Activated T-cell treated with anti-CD3 and anti-CD28 coated beads, Interleukin-2, amount 50 U/mL, for 72 hours (primary cell): ENCODE data around the gene SCRN3. TPM values are rescaled to one million over a fixed set of nuclear protein-coding genes. Genes with fewer than 3 reads are reported as not detected.
"Not testable (repeated sequence)": the region's sequence is repeated elsewhere in the genome, so short reads cannot be mapped to it uniquely, and the experiment has no call there.

Experiments used
- ATAC-seq, 2 donors: fragments of 150-1000 bp; cut with Tn5 transposase; replicated peaks in 1 of 2; 2 replicates each; pipeline ENCODE4 v1.10.0; 2021; ENCODE audit warnings: moderate library complexity in 2 of 2, mild to moderate bottlenecking in 1 of 2
- DNase-seq, 2 donors: peaks; one replicate each; pipeline ENCODE4 v3.0.0; 2021 to 2022; ENCODE audit warnings: mixed read lengths in 1 of 2
- H3K27ac Mint-ChIP-seq: one replicate; pipeline ENCODE4 v1.8.0; 2022; ENCODE audit warnings: mild to moderate bottlenecking, moderate library complexity, mixed read lengths
- H3K27me3 Mint-ChIP-seq: one replicate; pipeline ENCODE4 v1.8.0; 2022; ENCODE audit warnings: low read depth, mixed read lengths
- H3K36me3 Mint-ChIP-seq, 2 donors: one replicate each; pipeline ENCODE4 v1.8.0; 2022; ENCODE audit warnings: mixed read lengths in 2 of 2, mild to moderate bottlenecking in 1 of 2; ENCODE audit not compliant: insufficient read depth in 2 of 2
- H3K4me1 Mint-ChIP-seq: one replicate; pipeline ENCODE4 v1.8.0; 2022; ENCODE audit warnings: low read depth, mixed read lengths
- H3K4me3 Mint-ChIP-seq, 2 donors: one replicate each; pipeline ENCODE4 v1.8.0; 2022; ENCODE audit warnings: mild to moderate bottlenecking in 2 of 2, mixed read lengths in 2 of 2, moderate library complexity in 2 of 2
- H3K9me3 Mint-ChIP-seq, 2 donors: one replicate each; pipeline ENCODE4 v1.8.0; 2022; ENCODE audit warnings: mixed read lengths in 2 of 2
- total RNA-seq, 2 donors: library from RNA; stranded (reverse); gene quantifications; one replicate each; pipeline ENCODE4 v1.2.3, GENCODE V29; 2022

The SCRN3 gene, protein sequence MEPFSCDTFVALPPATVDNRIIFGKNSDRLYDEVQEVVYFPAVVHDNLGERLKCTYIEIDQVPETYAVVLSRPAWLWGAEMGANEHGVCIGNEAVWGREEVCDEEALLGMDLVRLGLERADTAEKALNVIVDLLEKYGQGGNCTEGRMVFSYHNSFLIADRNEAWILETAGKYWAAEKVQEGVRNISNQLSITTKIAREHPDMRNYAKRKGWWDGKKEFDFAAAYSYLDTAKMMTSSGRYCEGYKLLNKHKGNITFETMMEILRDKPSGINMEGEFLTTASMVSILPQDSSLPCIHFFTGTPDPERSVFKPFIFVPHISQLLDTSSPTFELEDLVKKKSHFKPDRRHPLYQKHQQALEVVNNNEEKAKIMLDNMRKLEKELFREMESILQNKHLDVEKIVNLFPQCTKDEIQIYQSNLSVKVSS
- total RNA-seq = 10 to 100 TPM; 17.1 to 19.9 TPM

DNA sequence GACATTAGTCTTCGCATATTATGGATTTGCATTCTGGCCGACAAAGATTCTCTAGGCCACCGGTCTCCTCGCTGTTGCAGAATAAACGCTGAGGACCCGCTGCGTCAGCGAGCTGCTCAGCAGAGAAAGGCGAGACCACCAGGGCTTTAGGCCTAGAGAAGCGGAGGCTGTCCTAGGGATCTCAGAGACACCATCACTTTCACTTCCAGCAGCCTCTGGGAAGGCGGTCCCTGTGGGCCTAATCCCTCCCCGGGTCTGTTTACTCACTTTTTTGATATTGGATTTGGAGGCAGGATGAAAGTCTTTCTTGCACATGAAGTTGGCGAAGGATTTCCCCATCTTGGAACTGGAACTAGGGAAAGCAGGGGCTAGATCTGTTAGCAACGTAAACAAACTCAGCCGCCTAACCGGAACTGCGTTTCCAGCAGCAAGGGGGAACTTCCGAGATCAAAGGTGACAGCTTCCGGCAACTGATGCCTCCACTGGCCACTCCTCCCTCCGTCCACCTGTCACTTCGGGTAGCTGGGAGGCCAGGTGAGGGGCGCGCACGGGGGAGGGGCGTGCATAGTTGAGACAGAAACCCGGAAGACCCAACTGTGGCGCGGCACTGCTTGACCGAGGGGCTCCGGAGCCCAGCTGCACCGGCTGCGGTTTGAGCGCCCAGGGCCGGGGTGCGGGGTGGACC, at the start of gene SCRN3:
Gene SCRN3 (plus strand): TSS at position 447 of the 685 bp plus-strand sequence. CDS start 2,554 bp downstream, outside the sequence.
- ATAC-seq (peak; percentile 93 to 96), DNase-seq (peak; percentile 78 to 82)
- Mint-ChIP-seq H3K9me3 (no peaks in the 10 kb centered on the region), H3K27ac (peak within 1 kb of the TSS; percentile 93), H3K36me3 (peaks cover 5 to 10% of the 10 kb centered on the region in 2 donors), H3K4me1 (peaks cover 41% of the 10 kb centered on the region), H3K4me3 (peak within 1 kb of the TSS; percentile 94 to 97), H3K27me3 (no peaks in the 10 kb centered on the region)

DNA sequence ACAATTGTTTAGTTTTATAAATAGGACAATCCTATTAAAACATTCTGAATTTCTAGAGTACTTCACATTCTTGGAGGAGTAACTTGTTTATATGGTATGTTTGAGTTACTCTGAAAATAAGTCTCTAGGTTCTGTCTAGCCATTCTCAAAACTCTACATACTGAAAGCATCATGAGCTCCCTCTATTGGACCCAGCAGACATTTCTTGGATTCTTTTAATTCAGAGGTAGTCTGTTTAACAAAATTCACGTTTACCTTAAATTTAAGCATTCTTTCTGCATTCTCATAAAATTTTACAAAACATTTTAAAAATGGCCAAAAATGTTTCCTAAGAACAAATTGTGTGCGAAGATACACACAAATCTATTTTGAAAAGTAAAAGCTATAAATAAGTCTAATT, 45.5 kb upstream of the SCRN3 start:
- peaks cover 2 to 8% of the 10 kb centered on the region in 2 donors for H3K36me3 Mint-ChIP-seq
- H3K4me1 Mint-ChIP-seq = peaks cover 3% of the 10 kb centered on the region
- ATAC-seq (no peak), DNase-seq (no peak)
- no peak overlapping the region for H3K27ac Mint-ChIP-seq
- no peak overlapping the region for H3K4me3 Mint-ChIP-seq
- H3K27me3 Mint-ChIP-seq = peaks cover 4% of the 10 kb centered on the region
- no peaks in the 10 kb centered on the region for H3K9me3 Mint-ChIP-seq

DNA sequence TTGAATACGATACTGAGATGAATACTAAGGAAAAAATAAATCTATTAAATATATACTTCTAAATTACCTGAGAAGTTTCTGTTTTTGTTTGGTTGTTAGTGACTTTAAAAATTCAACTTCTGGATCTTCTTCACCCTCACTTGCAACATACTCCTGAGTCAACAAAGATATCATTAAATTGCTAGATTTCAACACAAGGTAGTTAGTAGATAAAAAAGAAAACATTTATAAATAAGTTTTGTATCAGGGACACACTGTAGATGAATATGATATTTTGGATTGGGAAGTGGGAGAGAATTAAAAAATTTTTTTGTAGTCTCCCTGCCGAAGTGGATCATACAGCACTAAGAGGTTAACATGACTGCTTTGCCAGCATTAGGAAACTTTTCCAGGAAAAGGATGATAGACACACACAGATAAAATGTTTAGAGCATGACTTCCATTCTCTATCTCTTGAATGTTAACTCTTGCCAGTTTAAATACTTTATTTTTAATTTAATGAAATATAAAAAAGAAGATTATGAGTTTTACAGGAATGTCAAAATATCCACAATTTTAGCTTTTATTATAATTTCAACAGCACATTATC, 44.8 kb upstream of the SCRN3 start:
- H3K9me3 Mint-ChIP-seq = no peaks in the 10 kb centered on the region
- H3K4me3 Mint-ChIP-seq = no peak overlapping the region
- H3K4me1 Mint-ChIP-seq = no peaks in the 10 kb centered on the region
- peaks cover 2 to 8% of the 10 kb centered on the region in 2 donors for H3K36me3 Mint-ChIP-seq
- ATAC-seq (no peak), DNase-seq (no peak)
- H3K27me3 Mint-ChIP-seq = no peaks in the 10 kb centered on the region
- no peak overlapping the region for H3K27ac Mint-ChIP-seq

DNA sequence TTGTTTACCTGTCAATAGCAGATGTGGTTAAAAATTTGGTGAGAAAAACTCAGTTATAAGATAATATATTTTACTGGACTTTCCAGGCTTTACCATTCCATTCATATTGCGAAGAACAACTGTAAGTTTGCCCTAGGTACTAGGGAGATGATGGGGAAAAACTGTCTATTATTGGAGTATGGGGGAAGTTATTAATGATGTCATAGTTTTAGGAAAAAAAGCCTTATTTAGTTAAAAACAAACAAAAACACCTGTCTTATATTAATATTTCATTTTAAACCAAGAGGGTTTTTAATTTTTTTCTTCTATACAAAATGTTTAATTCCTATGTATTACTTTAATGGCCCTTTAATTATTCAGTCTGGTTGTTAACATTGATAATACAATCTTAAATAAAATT, 42.5 kb upstream of the SCRN3 start:
- no peak for ATAC-seq
- Mint-ChIP-seq H3K27ac (no peak overlapping the region), H3K4me3 (no peak overlapping the region), H3K9me3 (no peaks in the 10 kb centered on the region), H3K4me1 (no peaks in the 10 kb centered on the region), H3K36me3 (peaks cover 2 to 8% of the 10 kb centered on the region in 2 donors), H3K27me3 (no peaks in the 10 kb centered on the region)
- no peak for DNase-seq

DNA sequence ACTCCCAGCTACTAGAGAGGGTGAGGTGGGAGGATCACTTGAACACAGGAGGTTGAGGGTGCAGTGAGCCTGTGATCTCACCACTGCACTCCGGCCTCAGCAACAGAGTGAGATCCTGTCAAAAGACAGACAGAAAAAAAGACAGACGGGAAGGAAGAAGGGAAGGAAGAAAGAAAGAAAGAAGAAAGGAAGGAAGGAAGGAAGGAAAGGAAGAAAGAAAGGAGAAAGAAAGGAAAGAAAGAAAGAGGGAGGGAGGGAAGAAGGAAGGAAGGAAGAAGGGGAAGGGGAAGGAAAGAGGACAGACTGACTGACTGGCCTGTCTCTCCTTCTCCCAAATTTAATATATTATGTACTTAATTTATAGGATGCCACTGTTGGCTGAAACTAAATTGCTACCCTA, 39.2 kb upstream of the SCRN3 start:
- Mint-ChIP-seq H3K4me3 (no peak overlapping the region), H3K27ac (no peak overlapping the region), H3K27me3 (no peaks in the 10 kb centered on the region), H3K36me3 (peaks cover 2 to 3% of the 10 kb centered on the region in 2 donors), H3K9me3 (no peaks in the 10 kb centered on the region), H3K4me1 (no peaks in the 10 kb centered on the region)
- no peak for ATAC-seq
- no peak for DNase-seq

DNA sequence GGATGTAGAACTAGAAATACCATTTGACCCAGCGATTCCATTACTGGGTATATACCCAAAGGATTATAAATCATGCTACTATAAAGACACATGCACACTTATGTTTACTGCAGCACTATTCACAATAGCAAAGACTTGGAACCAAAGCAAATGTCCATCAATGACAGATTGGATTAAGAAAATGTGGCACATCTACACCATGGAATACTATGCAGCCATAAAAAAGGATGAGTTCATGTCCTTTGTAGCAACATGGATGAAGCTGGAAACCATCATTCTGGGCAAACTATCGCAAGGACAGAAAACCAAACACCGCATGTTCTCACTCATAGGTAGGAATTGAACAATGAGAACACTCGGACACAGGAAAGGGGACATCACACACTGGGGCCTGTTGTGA, 35.9 kb upstream of the SCRN3 start:
- H3K4me1 Mint-ChIP-seq, ATAC-seq, DNase-seq, H3K27me3 Mint-ChIP-seq, H3K27ac Mint-ChIP-seq, H3K4me3 Mint-ChIP-seq, H3K9me3 Mint-ChIP-seq: not testable (repeated sequence)
- peaks cover 6 to 22% of the 10 kb centered on the region in 2 donors for H3K36me3 Mint-ChIP-seq

DNA sequence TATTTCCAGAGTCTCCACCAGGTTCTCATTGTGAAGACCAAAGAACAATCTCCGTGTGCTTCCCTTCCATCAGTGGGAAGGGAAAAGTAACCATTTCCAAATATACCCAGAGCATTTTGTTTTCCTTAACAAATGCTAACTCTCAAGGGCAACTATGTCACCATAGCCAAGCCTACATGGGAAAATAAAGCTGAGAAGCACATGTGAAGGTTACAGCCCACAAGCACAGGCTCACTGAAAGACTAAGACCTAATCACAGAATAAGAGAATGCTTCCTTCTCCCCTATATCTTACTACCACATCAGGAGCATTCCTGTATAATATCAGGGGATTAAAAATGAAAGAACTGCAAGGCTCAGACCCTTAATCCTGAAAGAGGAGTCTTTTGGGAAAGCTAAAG, 32.6 kb upstream of the SCRN3 start:
- Mint-ChIP-seq H3K4me3 (no peak overlapping the region), H3K36me3 (peaks cover 18 to 46% of the 10 kb centered on the region in 2 donors), H3K27ac (no peak overlapping the region), H3K9me3 (peaks cover 5 to 8% of the 10 kb centered on the region in 2 donors), H3K27me3 (no peaks in the 10 kb centered on the region), H3K4me1 (no peaks in the 10 kb centered on the region)
- ATAC-seq (no peak), DNase-seq (no peak)

DNA sequence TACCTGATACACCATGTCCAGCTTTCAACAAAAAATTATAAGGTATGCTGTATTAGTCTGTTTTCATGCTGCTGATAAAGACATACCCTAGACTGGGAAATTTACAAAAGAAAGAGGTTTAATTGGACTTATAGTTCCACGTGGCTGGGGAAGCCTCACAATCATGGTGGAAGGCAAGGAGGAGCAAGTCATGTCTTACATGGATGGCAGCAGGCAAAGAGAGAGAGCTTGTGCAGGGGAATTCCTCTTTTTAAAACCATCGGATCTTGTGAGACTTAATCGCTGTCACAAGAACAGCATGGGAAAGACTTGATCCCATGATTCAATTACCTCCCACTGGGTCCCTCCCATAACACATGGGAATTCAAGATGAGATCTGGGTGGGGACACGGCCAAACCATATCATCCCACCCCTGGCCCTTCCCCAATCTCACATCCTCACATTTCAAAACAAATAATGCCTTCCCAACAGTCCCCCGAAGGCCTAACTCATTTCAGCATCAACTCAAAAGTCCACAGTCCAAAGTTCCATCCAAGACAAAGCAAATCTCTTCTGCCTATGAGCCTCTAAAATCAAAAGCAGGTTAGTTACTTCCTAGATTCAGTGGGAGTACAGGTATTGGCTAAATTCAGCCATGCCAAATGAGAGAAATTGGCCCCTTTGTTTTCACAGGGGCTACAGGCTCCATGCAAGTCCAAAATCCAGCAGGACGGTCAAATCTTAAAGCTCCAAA, 31.9 kb upstream of the SCRN3 start:
- not testable (repeated sequence) for H3K9me3 Mint-ChIP-seq, H3K27ac Mint-ChIP-seq, H3K27me3 Mint-ChIP-seq, H3K4me3 Mint-ChIP-seq, ATAC-seq, DNase-seq, H3K4me1 Mint-ChIP-seq
- H3K36me3 Mint-ChIP-seq = peaks cover 18 to 46% of the 10 kb centered on the region in 2 donors

DNA sequence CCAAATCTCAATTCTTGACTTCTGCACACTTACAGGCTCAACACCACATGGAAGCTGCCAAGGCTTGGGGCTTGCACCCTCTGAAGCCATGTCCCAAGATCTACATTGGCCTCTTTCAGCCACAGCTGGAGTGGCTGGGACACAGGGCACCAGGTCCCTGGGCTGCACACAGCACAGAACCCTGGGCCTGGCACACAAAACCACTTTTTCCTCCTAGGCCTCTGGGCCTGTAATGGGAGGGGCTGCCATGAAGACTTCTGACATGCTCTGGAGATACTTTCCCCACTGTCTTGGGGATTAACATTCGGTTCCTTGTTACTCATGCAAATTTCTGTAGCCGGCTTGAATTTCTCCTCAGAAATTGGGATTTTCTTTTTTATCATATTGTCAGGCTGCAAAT, 30.9 kb upstream of the SCRN3 start:
- Mint-ChIP-seq H3K27ac (no peak overlapping the region), H3K27me3 (no peaks in the 10 kb centered on the region), H3K9me3 (peaks cover 5 to 8% of the 10 kb centered on the region in 2 donors), H3K36me3 (peaks cover 16 to 45% of the 10 kb centered on the region in 2 donors), H3K4me1 (no peaks in the 10 kb centered on the region), H3K4me3 (no peak overlapping the region)
- DNase-seq (no peak), ATAC-seq (no peak)

DNA sequence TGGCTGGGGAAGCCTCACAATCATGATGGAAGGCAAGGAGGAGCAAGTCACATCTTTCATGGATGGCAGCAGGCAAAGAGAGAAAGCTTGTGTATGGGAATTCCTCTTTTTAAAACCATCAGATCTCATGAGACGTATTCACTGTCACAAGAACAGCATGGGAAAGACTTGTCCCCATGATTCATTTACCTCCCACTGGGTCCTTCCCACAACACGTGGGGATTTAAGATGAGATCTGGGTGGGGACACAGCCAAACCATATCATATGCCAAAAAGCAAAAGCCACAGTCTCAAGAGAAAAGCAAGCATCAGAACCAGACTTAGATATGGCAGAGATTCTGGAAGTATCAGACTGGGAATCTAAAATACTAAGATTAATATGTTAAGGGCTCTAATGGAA, 30.0 kb upstream of the SCRN3 start:
- H3K4me3 Mint-ChIP-seq = no peak overlapping the region
- peaks cover 5 to 8% of the 10 kb centered on the region in 2 donors for H3K9me3 Mint-ChIP-seq
- ATAC-seq (no peak), DNase-seq (no peak)
- peak overlapping the region; percentile 30 for H3K27ac Mint-ChIP-seq
- peaks cover 16 to 46% of the 10 kb centered on the region in 2 donors for H3K36me3 Mint-ChIP-seq
- no peaks in the 10 kb centered on the region for H3K4me1 Mint-ChIP-seq
- H3K27me3 Mint-ChIP-seq = no peaks in the 10 kb centered on the region

DNA sequence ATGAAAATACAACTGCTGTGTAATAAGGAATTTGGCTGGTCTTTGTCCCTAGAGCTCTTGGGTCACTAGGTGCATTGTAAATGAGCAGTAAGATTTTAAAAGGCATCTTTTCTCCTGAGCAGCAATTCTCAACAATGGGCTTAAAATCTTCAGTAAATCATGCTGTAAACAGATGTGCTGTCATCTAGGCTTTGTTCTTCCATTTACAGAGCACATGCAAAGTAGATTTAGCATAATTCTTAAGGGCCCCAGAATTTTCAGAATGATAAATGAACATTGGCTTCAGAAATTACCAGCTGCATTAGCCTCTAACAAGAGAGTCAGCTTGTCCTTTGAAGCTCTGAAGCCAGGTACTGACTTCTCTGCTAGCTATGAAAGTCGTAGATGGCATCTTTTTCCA, 26.8 kb upstream of the SCRN3 start:
- Mint-ChIP-seq H3K27me3 (no peaks in the 10 kb centered on the region), H3K9me3 (peaks cover 5 to 6% of the 10 kb centered on the region in 2 donors), H3K36me3 (peaks cover 15 to 39% of the 10 kb centered on the region in 2 donors), H3K27ac (no peak overlapping the region), H3K4me1 (no peaks in the 10 kb centered on the region), H3K4me3 (no peak overlapping the region)
- ATAC-seq (no peak), DNase-seq (no peak)

DNA sequence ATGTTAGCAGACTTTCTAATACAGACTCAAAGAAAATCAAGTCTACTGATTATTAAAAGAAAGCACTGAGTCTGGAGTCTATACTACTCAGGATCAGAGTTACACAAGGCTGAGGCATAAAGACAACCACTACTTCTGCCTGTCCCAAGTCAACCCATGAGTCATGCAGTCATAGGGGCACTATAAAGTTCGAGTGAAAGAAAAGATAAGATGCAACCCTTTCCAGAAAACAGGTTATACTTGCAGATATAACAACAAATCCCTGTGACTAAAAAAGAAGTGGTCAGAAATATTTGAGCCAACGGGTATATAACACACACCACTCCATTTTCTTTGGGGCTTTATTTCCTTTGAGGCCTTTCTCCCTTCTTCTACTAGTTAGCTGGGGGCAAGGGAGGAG, 18.6 kb upstream of the SCRN3 start:
- no peak overlapping the region for H3K27ac Mint-ChIP-seq
- H3K4me1 Mint-ChIP-seq = no peaks in the 10 kb centered on the region
- H3K27me3 Mint-ChIP-seq = no peaks in the 10 kb centered on the region
- no peaks in the 10 kb centered on the region for H3K9me3 Mint-ChIP-seq
- peaks cover 4 to 23% of the 10 kb centered on the region in 2 donors for H3K36me3 Mint-ChIP-seq
- H3K4me3 Mint-ChIP-seq = no peak overlapping the region
- DNase-seq (no peak), ATAC-seq (no peak)

DNA sequence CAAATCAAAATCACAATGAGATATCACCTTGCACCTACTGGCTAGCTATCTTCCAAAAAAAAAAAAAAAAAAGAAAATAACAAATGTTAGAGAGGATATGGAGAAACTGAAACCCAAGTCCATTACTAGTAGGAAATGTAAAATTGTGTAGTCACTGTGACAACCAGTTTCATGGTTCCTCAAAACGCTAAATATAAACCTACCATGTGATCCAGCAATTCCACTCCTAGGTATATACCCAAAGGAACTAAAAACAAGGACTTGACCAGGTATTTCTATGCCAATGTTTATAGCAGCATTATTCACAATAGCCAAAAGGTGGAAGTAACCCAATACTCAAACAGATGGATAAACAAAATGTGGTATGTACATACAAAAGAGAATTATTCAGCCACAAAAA, 11.7 kb upstream of the SCRN3 start:
- Mint-ChIP-seq H3K36me3 (peaks cover 2 to 12% of the 10 kb centered on the region in 2 donors), H3K27me3 (no peaks in the 10 kb centered on the region), H3K4me1 (peaks cover 2% of the 10 kb centered on the region), H3K27ac (peak overlapping the region; percentile 81), H3K9me3 (no peaks in the 10 kb centered on the region), H3K4me3 (no peak overlapping the region)
- ATAC-seq (no peak), DNase-seq (no peak)
